ENCODE results near the gene ADAT3.

DNA sequence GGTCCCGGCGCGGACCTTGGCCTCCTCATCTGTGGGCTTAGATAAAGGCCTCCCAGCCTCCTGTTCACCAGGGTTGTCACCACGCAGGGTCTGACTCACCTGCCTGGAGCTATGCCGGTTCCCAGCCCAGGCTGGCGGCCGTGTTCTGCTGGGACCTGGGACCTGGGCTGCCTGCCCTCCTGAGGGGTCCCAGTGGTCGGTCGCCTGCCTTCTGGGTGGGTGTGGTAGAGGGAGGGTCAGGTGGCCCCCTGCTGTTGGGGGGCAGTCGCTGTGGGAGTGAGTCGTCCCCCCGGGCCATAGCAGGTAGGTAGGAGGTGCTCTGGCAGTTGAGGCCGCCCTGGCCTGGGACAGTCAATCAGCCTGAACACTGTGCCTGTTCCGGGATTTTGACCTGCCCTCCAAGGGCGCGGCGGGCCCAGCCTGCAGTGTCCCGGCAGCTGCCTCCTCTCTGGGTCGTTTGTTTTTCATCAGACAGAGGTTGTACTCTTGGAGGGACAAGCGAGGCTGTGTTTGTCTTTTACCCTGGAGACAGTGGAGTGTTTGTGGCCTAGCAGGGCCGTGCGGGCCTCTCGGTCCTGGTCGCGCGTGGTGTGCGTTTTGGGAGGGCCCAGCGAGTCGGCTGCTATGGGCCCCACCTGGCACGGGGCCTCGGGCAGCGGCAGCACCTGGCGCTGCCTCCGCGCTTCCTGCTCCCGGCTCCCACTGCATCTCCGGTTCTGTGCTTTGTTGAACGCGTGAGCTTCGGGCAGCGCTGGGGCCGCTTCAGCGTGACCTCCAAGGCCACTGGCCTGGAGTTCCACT is 2.6 kb downstream of the ADAT3 start:
- TF ChIP-seq POLR2AphosphoS5 (IDR thresholded peaks at IDR 0.05; ENCODE audit: borderline replicate concordance, low read depth, low read length) (no peak), EZH2 (IDR thresholded peaks at IDR 0.05) (no peak)
